ENCODE results near the gene SEM1. TPM values are rescaled to one million over a fixed set of nuclear protein-coding genes. Genes with fewer than 3 reads are reported as not detected.
"Not testable (repeated sequence)": the region's sequence is repeated elsewhere in the genome, so short reads cannot be mapped to it uniquely, and the experiment has no call there.

Gene SEM1
- 10 to 100 TPM in 3 of 4 donors, 1 to 10 TPM in 1; 3.3 to 39.2 (median 27.8) TPM for total RNA-seq

DNA sequence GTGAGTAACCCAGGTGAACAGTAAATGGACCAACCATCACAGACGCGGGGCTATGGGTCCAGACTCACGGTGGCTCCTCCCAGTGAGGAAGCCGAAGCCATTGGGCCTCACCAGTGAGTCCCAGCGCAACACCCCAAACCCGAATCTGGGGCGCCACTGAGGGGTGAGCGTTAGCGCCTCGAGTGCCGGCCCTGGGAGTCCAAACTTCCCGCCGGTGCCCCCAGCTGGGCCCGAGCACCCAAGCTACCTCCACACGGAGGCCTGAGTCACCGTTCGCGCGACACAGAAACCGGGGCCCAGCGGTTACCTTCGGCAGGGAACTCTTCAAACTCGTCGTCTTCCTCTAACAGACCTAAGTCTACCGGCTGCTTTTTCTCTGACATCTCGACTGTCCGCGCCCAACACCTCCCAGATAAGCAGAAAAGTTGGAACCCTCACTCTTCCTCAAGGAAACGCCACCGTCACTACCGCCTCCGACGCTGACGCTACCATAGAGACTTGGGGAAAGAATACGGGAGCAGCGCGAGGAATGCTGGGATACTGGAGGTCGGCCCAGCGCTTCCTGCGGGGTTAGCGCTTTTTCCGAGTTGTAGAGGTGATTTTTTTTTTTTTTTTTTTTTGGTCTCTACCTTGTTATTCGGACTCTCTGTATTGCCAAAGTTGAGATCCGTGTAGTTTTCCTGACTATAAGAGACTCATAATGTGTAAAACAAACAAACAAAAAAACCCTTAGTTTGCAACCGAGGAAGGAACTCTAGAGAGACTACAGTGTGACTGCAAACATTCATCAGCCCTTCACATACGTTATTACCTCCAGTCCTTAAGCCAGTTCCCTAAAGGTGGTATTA, at the start of gene SEM1:
Gene SEM1, minus strand, starts transcription at position 466 of the 848 bp plus-strand sequence. Its CDS starts 83 bp downstream, at position 383.
- Histone ChIP-seq H3K9me3 (no peaks in the 10 kb centered on the region), H3K36me3 (no peaks in the 10 kb centered on the region), H3K4me1 (peaks cover 0 to 6% of the 10 kb centered on the region in 2 donors), H3K4me3 (peak within 1 kb of the TSS; percentile 75 to 96), H3K27me3 (no peaks in the 10 kb centered on the region), H3K27ac (peak within 1 kb of the TSS; percentile 88 to 89)
- intact Hi-C loops (cut with DNase I; ENCODE audit: low total_unique reads): no loop called here
- DNase-seq: peak; percentile 80 to 83
- TF ChIP-seq POLR2A (IDR thresholded peaks at IDR 0.05): peak; percentile 10 to 47
- TF ChIP-seq, protein P1, sequence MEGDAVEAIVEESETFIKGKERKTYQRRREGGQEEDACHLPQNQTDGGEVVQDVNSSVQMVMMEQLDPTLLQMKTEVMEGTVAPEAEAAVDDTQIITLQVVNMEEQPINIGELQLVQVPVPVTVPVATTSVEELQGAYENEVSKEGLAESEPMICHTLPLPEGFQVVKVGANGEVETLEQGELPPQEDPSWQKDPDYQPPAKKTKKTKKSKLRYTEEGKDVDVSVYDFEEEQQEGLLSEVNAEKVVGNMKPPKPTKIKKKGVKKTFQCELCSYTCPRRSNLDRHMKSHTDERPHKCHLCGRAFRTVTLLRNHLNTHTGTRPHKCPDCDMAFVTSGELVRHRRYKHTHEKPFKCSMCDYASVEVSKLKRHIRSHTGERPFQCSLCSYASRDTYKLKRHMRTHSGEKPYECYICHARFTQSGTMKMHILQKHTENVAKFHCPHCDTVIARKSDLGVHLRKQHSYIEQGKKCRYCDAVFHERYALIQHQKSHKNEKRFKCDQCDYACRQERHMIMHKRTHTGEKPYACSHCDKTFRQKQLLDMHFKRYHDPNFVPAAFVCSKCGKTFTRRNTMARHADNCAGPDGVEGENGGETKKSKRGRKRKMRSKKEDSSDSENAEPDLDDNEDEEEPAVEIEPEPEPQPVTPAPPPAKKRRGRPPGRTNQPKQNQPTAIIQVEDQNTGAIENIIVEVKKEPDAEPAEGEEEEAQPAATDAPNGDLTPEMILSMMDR (IDR thresholded peaks at IDR 0.05): no peak

- H3K36me3 ChIP-seq; DNase-seq; H3K9me3 ChIP-seq; intact Hi-C loops (cut with DNase I; ENCODE audit: low total_unique reads); H3K27me3 ChIP-seq; H3K4me3 ChIP-seq; H3K4me1 ChIP-seq; H3K27ac ChIP-seq: not testable (repeated sequence)
These were observed 48.2 kb upstream of the SEM1 start for GRCh38 chr7:96757880-96758279.

GRCh38 chr7:96747418-96747940, 37.8 kb upstream of the SEM1 start:
- no peak for DNase-seq
- H3K27ac ChIP-seq: no peak overlapping the region
- TF ChIP-seq POLR2A (IDR thresholded peaks at IDR 0.05): no peak
- TF ChIP-seq, protein P1 (IDR thresholded peaks at IDR 0.05): no peak
- H3K27me3 ChIP-seq: no peaks in the 10 kb centered on the region
- no peaks in the 10 kb centered on the region for H3K4me1 ChIP-seq
- intact Hi-C loops (cut with DNase I; ENCODE audit: low total_unique reads): no loop called here
- no peaks in the 10 kb centered on the region for H3K36me3 ChIP-seq
- no peak overlapping the region for H3K4me3 ChIP-seq
- H3K9me3 ChIP-seq: no peaks in the 10 kb centered on the region

- Histone ChIP-seq H3K27ac (no peak overlapping the region), H3K4me3 (no peak overlapping the region), H3K36me3 (no peaks in the 10 kb centered on the region), H3K4me1 (no peaks in the 10 kb centered on the region), H3K27me3 (no peaks in the 10 kb centered on the region), H3K9me3 (no peaks in the 10 kb centered on the region)
- no peak for DNase-seq
- TF ChIP-seq, protein P1 (IDR thresholded peaks at IDR 0.05): no peak
- TF ChIP-seq POLR2A (IDR thresholded peaks at IDR 0.05): no peak
- intact Hi-C loops (cut with DNase I; ENCODE audit: low total_unique reads): no loop called here
These were observed 30.5 kb upstream of the SEM1 start for GRCh38 chr7:96740130-96740529.

- H3K27ac ChIP-seq: no peak overlapping the region
- intact Hi-C loops (cut with DNase I; ENCODE audit: low total_unique reads): no loop called here
- TF ChIP-seq, protein P1 (IDR thresholded peaks at IDR 0.05): no peak
- no peak for TF ChIP-seq POLR2A (IDR thresholded peaks at IDR 0.05)
- no peaks in the 10 kb centered on the region for H3K36me3 ChIP-seq
- no peaks in the 10 kb centered on the region for H3K9me3 ChIP-seq
- H3K27me3 ChIP-seq: no peaks in the 10 kb centered on the region
- DNase-seq: no peak
- H3K4me3 ChIP-seq: no peak overlapping the region
- no peaks in the 10 kb centered on the region for H3K4me1 ChIP-seq
These were observed 30.0 kb upstream of the SEM1 start for GRCh38 chr7:96739609-96740008.

Measured in uterus (tissue), 4 donors.